Middle frontal gyrus (tissue), 1 donor: ENCODE results near the gene KRTAP4-6.
"Not testable (repeated sequence)": the region's sequence is repeated elsewhere in the genome, so short reads cannot be mapped to it uniquely, and the experiment has no call there.

Source experiments
- DNase-seq: peaks from one replicate; pipeline ENCODE4 v3.0.0-alpha.2; 2015; ENCODE audit warnings: low spot score; ENCODE audit errors: extremely low spot score

KRTAP4-6 gene

DNA sequence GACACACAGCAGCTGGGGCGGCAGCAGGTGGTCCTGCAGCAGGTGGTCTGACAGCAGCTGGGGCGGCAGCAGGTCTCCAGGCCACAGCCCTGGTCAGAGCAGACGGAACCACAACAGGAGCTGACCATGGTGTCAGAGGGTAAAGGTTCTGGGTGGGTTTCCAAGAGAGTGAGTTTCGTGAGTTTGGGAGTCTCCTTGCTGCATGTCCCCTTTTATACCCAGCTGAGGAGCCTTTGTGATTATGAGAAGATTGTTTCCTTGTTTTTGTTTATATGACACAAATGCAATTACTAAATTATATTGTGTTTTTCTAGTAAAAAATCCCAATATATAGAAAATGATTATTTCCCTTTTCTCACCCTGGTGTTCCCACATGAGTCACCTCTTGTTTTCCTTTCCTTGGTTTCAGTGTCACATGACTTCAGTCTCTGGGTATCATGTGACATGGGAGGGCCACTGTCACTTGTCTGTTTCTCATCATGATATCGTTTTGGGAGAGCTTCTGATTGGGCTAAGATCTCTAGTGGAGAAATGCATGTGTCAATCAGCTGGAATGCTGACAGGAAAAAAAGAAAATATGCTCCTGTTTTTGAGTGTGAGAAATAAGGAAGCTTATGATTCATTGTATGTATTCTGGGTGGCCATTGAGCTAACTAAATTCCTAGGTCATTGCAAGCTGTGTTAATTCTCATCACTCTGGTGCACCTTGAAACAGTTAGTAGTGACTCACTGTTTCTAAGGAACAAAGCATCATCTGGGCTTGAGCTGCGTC lies at the start of gene KRTAP4-6:
Gene KRTAP4-6 (minus strand): TSS at position 185 of the 772 bp plus-strand sequence. CDS start 57 bp downstream, at position 128.
- no peak for DNase-seq

GRCh38 chr17:41189837-41190318 lies 49.5 kb upstream of the KRTAP4-6 start, which contains the start of gene KRTAP9-1:
KRTAP9-1 (plus strand) TSS chr17:41189887; CDS start chr17:41189887, 0 bp downstream.
- DNase-seq = not testable (repeated sequence)

GRCh38 chr17:41186872-41187271 lies 46.5 kb upstream of the KRTAP4-6 start:
- DNase-seq = no peak

- no peak for DNase-seq
Measured at GRCh38 chr17:41185001-41185400, 44.7 kb upstream of the KRTAP4-6 start.

- no peak for DNase-seq
Measured at GRCh38 chr17:41184480-41184961, 44.2 kb upstream of the KRTAP4-6 start, which contains the start of gene KRTAP4-1. KRTAP4-1 (minus strand) TSS chr17:41184911; CDS start chr17:41184854, 57 bp downstream.

GRCh38 chr17:41178843-41179616 lies 38.7 kb upstream of the KRTAP4-6 start:
- DNase-seq = no peak

DNA sequence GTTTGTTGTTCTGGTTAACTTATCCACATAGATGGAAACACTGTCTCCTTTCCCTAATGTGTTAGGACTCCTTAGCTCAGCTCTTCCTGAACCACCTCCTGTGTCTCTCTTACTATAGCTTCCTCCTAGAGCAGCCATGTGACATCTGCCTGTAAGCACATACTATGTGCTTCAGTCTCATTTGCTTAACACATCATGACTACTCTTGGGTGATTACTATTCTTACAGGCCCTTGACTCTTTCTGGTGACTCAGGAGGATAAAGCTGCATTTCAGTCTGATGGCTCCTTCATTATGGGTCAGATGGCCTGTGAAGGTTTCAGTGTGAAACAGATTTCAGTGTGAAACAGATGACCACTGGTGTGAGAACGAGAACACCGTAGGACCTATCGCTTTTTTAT lies 38.0 kb upstream of the KRTAP4-6 start:
- DNase-seq = no peak

DNA sequence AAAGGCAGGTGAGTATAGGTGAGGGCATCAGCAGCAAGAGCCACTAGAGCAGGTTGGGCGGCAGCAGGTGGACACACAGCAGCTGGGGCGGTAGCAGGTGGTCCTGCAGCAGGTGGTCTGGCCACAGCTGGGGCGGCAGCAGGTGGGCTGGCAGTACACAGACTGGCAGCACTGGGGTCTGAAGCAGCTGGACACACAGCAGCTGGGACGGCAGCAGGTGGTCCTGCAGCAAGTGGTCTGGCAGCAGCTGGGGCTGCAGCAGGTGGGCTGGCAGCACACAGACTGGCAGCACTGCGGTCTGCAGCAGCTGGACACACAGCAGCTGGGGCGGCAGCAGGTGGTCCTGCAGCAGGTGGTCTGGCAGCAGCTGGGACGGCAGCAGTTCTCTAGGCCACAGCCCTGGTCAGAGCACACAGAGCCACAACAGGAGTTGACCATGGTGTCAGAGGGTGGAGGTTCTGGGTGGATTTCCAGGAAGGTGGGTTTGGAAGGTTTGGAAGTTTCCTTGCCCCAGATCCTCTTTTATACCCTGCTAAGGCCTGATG lies 37.5 kb upstream of the KRTAP4-6 start, which contains the start of gene KRTAP4-2:
Gene KRTAP4-2 (minus strand): TSS at position 495 of the 545 bp plus-strand sequence. CDS start 57 bp downstream, at position 438.
- DNase-seq = no peak

DNA sequence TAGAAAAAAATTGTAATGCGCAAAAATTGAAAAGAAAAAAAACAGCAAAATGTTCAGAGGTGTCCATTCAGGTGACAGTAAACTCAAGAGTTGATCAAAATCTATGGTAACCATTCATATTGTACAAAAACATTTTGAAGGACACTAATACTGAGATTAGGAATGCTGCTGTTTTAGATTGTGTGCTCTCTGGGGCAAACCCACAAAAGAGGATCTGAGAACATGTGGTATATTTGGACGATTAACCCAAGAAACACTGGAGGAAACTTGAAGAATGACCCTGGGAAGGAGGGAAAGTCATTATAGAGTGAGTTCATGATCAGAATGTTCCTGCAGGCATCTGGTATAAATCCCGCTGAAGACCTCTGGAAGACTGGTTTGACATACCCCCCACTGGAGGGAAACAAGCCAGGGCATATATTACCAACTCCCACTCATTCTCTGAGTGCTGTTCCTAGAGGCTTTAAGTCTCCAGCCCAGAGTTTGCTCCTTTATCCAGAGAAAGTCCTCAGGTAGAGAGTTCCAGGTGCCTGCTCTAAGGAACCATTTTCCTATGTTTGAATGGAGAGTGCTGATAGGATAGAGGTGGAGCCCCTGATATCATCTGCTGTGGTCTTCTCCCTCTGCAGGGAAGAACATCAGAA lies 36.5 kb upstream of the KRTAP4-6 start:
- DNase-seq = no peak

GRCh38 chr17:41171886-41172285 lies 31.5 kb upstream of the KRTAP4-6 start:
- DNase-seq = no peak

- no peak for DNase-seq
Measured at GRCh38 chr17:41168121-41168520, 27.8 kb upstream of the KRTAP4-6 start, which contains the start of gene KRTAP4-3. KRTAP4-3 (minus strand) TSS chr17:41168221; CDS start chr17:41168172, 49 bp downstream.

DNA sequence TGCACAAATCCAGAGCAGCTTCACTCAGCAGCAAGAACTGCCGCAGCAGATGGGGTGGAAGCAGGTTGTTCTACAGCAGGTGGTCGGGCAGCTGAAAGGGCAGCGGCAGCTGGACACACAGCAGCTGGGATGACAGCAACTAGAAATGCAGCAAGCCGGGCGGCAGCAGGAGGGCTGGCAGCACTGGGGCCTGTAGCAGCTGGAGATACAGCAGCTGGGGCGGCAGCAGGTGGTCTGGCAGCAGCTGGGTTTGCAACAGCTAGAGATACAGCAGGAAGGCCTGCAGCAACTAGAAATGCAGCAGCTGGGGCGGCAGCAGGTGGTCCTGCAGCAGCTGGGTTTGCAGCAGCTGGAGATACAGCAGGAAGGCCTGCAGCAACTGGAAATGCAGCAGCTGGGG lies 27.2 kb upstream of the KRTAP4-6 start:
- no peak for DNase-seq

DNA sequence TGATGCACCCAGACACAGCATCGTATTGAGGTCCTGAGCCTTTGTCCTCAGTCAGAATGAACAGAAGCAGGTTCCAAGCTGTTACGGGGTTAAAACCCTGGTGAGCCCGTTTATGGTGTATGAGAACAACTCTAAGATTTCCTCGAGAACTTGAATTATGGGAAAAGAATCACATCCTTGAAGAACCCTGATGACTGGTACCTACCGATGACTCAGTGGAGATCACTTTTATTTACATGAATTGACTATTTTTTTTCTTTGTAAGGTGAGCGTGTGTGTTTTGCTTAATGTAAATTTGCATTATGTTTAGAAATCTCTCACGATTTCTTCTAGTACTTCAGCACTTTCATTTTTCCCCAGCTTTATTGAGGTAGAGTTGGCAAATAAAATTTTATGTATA lies 23.5 kb upstream of the KRTAP4-6 start:
- DNase-seq = no peak

DNA sequence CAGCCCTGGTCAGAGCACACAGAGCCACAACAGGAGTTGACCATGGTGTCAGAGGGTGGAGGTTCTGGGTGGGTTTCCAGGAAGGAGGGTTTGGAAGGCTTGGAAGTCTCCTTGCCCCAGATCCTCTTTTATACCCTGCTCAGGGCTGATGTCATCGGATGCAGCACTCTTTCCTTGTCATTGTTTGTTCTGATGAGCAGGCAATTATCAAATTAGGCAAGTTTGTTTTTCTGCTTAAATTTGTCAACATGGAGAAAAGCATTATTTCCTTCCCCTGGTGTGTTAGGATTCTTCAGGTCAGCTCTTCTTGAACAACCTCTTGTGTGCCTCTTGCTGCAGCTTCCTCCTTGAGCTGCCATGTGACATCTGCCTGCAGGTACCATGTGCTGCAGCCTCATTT lies 20.3 kb upstream of the KRTAP4-6 start, which contains the start of gene KRTAP4-4:
Gene KRTAP4-4 (minus strand): TSS at position 101 of the 400 bp plus-strand sequence. CDS start 57 bp downstream, at position 44.
- no peak for DNase-seq

- not testable (repeated sequence) for DNase-seq
Measured at GRCh38 chr17:41160190-41160589, 19.8 kb upstream of the KRTAP4-6 start.

GRCh38 chr17:41153856-41154255 lies 13.5 kb upstream of the KRTAP4-6 start:
- DNase-seq = no peak

GRCh38 chr17:41151525-41151924 lies 11.2 kb upstream of the KRTAP4-6 start:
- DNase-seq = no peak

- no peak for DNase-seq
Measured at GRCh38 chr17:41150026-41150425, 9.7 kb upstream of the KRTAP4-6 start.

GRCh38 chr17:41149652-41149985 lies 9.3 kb upstream of the KRTAP4-6 start, which contains the start of gene KRTAP4-5:
KRTAP4-5 (minus strand) TSS chr17:41149825; CDS start chr17:41149767, 58 bp downstream.
- DNase-seq = no peak

- not testable (repeated sequence) for DNase-seq
Measured at GRCh38 chr17:41148971-41149651, 8.8 kb upstream of the KRTAP4-6 start.
